GM21526 (cell line): ENCODE data around the gene PDE2A.

ENCODE experiments used
- ATAC-seq: cut with Tn5 transposase; IDR thresholded peaks from one replicate; pipeline ENCODE4 v1.9.1; 2021; ENCODE audit warnings: moderate library complexity; ENCODE audit not compliant: unreplicated experiment, low FRiP score

PDE2A gene

DNA sequence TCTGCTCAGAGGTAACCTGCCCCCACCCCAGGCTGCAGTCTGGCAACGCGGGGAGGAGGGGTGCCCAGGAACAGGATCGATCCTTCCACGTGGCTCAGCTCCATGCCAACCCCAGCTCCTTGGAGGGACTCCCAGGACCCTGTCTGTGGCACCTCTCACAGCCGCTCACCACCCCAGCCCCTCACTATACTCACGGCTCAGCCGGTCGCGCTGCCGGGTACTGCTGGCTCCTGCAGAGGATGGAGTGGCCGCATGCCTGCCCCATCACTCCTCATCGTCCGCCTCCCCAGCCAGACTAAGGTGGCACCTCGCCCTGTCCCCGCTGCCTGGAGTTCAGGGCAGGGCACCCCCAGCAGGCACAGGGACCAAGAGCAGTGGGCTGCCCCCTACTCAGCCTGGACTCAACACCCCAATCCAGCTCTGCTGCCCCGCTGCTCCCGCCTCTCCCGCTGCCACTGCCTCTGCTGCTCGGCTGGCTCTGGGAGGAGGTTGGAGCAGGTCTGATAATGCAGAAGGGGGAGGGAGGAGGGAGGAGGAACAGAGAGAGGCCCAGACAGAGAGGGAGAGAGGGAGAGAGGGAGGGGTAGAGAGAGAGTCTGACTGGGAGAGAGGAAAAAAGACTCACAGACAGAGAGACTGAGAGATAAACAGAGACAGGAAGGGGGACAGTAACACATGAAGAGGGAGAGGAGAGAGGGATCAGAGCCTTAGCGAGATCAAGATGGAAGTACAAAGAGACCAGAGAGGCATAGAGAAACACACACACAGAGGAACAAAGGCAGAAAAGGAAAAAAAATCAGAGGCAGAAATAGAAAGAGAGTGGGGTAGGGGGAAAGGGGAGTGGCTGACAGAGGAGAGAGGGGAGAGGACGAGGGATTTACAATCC, at the start of gene PDE2A:
Gene PDE2A, minus strand, starts transcription at position 480 of the 886 bp plus-strand sequence. Its CDS starts 215 bp downstream, at position 265.
- no peak for ATAC-seq

DNA sequence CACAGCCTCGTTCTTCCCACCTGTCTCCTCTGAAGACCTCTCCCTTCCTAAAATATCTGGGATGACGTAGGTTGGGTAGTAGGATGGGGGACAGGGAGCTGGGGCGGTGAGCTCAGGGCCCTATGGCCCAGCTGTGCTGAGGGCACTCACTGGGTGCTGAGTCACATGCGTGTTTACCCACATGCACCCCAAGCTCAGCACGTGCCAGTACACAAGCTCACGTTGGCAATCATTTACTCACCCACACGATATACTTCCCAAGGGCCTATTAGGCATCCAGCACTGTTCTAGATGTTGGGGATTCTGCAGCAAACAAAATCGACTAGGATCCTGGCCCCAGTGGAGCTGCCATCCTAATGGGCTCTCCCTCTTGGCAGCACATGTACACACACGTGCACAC, 49.3 kb upstream of the PDE2A start:
- no peak for ATAC-seq

DNA sequence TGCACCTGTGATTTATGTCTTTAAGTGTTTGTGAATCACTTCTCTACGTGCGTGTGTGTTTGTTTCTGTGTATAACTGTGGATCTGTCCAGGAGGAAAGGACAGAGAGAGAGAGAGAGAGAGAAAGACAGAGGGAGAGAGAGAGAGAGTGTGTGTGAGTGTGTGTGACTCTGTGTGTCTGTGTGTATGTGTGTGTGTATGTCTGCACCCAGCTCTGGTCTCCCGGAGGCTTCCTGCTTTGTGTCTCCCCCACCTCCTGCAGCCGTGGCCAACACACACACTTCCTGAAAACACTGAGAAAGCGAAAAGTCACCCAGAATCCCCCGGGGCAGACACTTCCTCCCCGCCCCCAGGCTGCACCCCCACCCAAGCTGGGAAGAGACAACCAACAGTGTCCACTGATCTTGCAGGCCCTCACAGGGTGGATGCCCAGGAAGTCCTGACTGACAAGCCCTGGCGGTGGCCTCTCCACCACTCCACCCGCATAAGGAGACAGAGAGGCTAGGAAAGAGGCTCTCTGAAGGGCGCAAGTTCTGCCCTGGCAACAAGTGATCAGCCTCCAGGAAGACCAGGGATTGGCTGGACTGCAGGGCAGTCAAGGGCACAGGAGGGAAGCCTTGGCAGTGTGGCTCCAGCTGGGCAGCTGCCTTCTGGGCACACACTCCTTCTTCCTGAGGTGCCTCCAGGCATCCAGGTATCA, 48.0 kb upstream of the PDE2A start:
- peak; percentile 57 for ATAC-seq

DNA sequence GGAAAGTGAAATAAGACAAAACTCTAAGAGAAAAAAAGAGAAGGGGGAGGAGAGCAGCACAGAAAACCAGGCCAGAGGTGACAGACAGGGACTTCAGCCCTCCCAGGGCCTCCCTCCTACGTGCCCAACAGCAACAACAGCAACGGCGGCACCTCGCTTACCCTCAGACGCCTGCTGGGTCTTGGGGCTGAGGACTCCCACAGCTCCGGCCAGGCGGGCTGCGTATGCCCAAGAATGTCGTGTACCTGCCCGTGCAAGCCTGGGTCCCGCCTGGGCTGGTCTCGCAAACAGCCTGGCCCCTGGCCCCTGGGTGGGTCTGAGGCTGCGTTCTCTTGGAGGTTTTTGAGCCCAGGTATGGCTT, 47.4 kb upstream of the PDE2A start:
- ATAC-seq = no peak

DNA sequence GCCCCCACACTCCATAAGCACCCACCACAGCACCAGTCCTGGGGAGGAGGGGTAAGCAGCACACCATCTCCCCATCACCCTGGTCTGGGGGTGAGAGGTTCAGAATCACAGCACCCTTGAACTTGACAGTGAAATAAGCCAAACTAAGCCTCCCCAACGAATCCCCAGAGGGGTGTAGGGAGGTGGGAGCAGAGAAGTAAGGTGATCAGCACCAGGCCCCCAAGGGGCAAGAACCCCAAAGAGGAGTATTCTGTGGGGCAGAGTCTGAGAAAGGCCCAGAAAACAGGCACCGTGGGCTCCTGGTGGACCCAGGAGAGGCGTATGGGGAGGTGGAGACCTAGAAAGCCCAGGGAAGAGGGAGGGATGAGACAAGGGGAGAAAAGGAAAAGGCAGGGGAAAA, 47.1 kb upstream of the PDE2A start:
- no peak for ATAC-seq

DNA sequence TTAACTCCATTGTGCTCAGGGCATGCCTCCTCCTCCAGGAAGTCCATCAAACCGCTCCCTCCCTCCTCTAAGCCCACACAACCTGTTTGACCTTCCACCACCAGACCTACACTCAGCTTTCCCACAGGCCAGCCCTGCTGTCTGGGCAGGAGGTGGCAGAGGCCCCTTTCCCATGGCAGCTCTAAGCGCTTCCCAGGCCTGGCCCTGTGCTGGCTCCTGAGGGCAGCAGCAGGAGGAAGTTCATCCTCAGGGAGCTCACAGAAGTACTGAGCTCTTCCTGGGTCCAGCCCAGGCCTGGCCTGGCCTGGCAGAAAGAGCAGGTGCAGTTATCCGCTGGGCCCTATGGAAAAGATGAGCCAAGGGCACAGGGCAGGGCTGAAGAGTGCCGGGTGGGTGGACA, 46.6 kb upstream of the PDE2A start:
- no peak for ATAC-seq

DNA sequence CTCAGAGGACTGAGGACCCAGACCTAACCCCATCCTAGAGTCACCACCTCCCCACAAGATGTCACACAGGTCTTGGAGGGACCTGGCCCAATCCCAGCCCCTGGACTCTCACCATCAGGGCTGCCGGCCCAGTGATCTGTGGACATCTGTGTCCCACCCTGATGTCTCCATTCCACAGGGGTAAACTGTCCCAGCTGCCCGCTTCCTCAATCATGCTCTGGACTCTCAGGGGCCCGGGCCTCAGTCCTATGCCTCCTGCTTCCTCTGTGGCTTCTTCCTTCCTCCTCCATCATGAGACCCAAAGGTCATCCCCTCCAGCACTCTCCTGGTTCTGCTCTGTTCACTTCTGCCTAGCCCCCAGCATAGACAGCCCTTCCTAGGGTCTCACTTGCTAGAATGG, 45.8 kb upstream of the PDE2A start:
- ATAC-seq = no peak

DNA sequence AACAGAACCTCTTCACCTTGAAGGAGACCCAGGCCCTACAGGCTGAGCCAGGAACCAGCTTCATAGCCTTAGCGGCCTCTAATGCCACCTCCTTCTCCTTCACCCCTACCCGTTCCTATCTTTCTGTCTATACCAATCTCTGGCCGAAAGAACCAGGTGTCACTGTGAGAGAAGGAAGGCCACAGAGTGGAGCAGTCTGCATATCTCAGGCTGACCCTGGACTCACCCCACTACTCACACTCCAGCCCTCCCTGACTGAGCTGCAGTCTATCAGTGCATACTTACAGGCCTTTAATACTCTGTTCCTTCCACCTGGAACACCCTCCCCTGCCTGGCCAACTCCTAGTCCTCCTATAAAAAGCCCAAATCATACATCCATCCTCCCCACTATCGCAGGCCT, 45.3 kb upstream of the PDE2A start:
- ATAC-seq = no peak

DNA sequence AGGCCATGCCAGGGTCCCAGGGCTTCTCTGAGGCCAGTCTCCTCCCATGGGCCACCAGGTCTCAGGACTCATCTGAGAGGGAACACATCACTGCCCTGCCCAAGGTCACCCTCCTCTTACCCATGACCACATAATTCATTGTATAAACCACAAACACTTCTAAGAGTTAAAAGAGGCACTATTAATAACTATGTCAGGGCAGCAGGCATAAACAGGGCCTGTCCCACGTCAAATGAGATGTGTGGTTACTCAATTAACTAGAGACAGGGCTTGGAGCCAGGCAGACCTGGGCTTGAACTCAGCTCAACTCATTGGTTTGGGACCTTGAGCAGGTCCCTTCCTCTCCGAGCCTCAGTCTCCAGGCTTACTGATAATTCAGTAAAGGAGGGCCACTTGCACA, 44.9 kb upstream of the PDE2A start:
- no peak for ATAC-seq

DNA sequence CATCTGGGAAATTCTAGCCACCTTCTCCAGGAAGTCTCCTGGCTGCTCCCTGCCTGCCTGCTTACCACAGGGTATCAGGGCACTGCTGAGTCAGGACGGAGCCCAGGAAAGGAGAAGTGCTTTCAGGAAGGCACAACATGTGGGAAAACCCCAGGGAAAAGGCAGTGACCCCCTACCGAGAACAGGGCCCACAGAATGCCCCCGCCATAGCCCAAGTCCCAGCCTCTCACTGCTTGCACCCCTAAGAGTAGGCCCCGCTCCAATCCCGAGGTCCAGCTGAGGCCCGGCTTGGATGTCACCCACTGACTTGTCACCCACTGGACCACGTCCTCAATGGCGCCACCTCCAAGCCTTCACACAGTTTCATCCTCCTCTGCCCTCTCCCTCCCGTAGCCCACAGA, 43.9 kb upstream of the PDE2A start:
- ATAC-seq = no peak

DNA sequence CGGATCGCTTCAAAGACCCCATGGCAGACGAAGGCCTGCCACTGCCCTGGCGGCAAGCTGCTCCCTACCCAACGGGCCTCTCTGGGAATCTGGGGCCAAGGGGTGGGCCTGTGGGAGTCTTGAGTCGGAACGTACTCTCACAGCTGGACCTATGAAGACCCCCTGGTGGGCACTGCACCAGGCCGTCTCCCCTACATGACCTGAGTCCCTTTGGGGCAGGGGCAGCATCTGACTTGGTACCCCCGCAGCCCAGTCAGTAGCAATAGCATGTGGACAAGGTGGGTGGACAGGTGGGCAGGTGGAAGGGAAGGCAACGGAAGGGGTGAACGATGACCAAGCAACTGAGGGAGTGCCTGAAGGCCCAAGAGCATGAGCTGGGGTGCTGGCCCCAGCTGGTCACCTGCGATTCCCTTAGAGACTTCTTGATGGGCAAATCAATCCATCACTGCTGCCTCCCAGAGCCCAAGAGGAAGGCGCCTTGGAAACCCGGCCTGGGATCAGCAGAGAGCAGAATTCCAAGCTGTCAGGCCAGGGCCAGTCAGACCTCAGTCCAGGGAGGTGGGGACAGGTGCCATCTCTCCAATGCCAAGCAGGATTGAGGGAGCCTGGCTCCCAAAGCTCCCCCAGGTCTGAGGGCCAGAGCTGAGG, 42.7 kb upstream of the PDE2A start:
- ATAC-seq = no peak

DNA sequence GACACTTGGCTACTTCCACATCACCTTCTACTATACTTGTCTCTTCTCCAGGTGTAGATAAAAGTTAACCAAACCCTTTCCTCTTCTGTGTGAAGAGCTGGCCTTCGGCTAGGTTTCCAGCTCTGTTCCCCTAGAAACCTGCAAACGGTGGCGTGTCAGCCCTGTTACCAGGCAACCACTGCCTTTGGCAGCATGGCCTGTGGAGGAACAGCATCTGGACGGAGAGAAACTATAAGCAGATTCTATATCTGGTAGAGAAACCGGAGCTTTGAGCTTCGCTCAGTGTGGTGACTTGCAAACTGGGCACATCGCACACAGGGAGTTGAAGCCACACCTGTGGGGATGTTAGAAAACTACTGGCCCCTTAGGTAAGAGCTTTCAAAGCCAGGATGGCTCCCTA, 42.1 kb upstream of the PDE2A start:
- ATAC-seq = no peak

DNA sequence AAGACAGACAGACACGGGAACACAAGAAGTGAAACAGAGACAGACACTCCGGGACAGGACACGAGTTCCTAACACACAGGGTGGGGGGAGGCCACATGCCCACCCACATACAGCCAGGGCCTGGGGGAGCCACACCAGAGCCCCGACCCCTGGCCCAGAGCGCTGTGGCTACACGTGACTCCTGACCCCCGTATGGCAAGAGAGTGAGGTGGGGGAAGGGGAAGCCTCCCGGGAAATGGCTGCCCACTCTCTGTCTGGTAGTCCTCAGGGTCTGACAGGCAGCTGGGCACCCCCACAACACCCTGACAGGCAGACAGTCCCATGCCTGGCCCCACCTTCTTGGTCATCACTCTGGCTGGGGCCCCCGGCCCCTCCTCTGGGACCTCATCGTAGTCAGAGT, 38.6 kb upstream of the PDE2A start:
- ATAC-seq = no peak

DNA sequence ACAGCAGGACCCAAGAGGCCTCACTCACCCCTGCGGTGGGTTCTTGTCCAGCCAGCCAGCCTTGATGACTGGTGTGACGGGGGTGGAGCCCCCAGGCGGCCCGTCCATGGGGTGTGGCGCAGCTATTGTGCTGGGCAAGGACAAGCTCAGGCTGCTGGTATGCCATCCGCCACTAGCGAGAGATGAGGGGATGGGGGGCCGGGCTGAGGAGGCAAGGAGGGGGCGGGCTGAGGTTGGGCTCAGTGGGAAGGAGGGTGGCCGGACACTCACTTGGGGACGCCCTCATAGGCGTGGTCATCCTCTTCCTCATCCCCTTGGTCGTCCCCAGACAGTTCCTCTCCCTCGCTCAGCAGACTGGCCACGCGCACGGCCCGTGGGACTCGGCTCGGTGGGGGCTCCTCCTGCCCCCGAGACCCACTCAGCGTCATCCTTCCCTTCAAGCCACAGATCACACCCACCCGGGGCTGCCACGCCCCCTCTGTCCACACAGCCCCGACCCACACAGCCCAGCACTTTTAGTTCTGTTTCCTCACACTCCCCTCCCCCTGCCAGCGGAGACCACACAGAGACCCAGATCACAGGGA, 38.0 kb upstream of the PDE2A start:
- ATAC-seq = no peak

DNA sequence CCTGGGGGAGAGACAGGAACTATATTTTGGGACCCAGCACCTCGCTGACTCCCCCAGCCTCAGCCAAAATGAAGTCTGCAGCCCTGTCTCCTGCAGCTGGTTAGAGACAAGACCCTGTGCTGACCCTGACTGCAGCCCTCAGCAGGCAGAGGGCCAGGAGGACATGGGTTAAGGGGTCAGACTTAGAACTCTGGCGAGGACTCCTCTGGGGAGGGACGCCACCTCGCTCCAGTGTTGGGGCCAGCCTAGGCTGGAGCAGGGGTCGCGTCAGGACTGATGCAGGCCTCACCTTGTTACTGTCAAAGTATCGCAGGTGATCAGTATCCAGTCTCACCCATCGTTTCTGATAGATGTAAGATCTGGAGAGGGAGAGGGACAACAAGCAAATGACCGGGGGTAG, 36.9 kb upstream of the PDE2A start:
- ATAC-seq = no peak

DNA sequence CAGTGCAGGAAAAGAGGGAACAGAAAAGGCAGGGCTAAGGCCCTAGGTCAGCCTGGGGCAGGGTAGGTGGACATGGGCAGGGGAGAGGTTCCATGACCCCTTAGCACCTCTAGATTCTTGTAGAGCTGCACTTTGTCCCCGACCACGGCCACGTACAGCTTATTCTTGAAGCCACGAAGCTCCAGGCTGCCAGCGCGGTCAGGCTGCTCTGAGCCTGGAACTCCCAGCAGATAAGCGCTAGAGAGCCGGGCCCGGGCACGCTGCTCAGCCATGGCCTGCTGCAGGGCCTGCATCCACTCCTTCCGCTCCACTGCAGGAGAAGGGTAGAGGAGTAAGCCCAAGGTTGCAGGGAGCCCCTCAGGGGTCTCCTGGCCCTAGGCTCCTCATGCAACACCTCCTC, 36.1 kb upstream of the PDE2A start:
- ATAC-seq = no peak

DNA sequence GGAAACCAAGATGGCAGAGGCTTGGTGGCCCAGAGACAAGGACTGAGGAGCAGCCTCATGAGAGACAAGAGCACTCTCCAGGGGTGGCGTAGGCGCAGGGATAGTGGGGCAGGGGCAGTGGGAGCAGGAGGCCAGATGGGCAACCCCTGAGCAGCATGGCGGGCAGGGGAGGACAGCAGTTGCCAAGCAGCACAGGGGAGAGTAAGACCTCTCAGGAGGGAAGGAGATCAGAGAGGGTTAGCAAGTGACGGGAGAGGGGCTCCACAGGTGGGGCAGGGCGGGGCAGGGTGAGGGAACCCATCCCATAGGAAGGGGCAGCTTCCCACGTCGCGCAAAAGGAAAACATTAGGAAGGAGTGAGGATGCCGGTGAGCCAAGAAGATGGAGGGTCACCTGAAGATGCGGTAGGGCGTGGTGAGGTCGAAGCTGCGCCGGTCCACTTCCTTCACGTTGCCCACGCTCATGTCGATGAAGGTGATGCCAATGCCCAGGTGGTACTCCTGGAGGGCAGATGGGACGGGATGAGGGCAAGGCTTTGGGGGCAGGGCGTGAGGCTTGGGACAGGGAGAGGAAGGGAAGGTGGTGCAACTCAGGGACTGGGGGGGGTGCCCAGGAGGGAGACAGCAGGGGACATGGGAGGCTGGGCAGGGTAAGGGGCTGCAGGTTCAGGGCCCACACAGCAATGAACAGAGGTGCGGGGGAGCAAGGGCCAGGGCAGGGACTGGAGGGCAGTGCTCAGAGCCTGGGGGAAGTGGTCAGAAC, 35.4 kb upstream of the PDE2A start:
- ATAC-seq = no peak

DNA sequence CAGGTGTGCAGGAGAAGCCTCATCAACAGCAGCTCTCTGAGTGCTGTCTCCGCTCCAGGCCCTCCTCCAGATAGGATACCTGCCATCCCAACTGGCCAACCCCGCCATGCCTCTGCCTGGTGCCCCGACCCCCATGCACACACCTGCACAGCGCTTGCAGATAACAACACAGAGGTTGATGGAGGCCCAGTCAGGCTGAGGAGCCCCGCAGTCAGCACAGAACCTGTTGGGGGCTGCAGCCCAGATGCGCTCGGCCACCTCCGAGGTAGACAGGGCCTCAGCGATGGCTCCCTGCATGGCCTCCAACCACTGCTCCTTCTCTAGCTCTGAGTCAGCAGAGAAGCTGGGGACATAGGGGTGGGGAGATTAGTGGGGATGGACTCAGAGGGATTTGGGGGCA, 32.8 kb upstream of the PDE2A start:
- no peak for ATAC-seq

DNA sequence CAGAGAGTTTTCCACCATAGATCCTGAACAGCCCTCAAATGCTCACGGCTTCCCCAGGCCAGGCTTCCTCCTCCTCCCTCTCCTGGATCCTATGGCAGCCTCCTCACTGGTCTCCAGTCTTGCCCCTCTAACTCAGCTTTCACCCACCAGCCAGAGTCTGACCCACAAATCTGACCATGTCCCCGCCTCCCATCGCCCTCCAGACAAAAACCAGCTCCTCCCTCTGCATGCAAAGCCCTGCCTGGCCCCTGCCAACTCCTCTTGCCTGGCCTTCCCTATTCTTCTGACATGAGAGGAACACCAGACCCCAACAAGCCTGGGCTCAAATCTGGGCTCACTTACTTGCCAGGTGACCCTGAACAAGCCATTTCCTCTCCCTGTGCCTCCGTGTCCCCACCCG, 32.4 kb upstream of the PDE2A start:
- ATAC-seq = no peak
